Cardiac muscle cell (in vitro differentiated cells and primary cell): ENCODE results near the gene POLD3. TPM values are rescaled to one million over a fixed set of nuclear protein-coding genes. Genes with fewer than 3 reads are reported as not detected.

Experiments used
- DNase-seq, 2 donors: peaks; one replicate each; pipeline versions ENCODE4 v3.0.0 to v3.0.0-alpha.2; 2010 to 2017; ENCODE audit warnings: low read depth in 1 of 2, low spot score in 1 of 2
- H3K27ac ChIP-seq: fragments of 200-600 bp; sonication (generic); 2 replicates; pipeline ENCODE4 v1.5.1; 2016
- H3K27me3 ChIP-seq: fragments of 200-600 bp; sonication (generic); 2 replicates; pipeline ENCODE4 v1.6.0; 2016; ENCODE audit warnings: control low read depth
- H3K36me3 ChIP-seq: fragments of 200-600 bp; sonication (generic); 2 replicates; pipeline ENCODE4 v1.5.1; 2016; ENCODE audit warnings: control low read depth
- H3K4me1 ChIP-seq: fragments of 200-600 bp; sonication (generic); 2 replicates; pipeline ENCODE4 v1.8.1; 2017; ENCODE audit warnings: low read depth, mild to moderate bottlenecking, mixed run types
- H3K4me3 ChIP-seq: fragments of 200-600 bp; sonication (generic); 2 replicates; pipeline ENCODE4 v1.5.1; 2016; ENCODE audit warnings: mild to moderate bottlenecking
- H3K9me3 ChIP-seq: fragments of 200-600 bp; sonication (generic); 2 replicates; pipeline ENCODE4 v1.5.1; 2017; ENCODE audit warnings: low read depth, mild to moderate bottlenecking, control low read depth
- polyA plus RNA-seq: library from polyadenylated mRNA; unstranded; fragments of >200 nt; fragmentation: Nextera tagmentation; extraction: Ambion mirVana; gene quantifications from 2 replicates; pipeline ENCODE4 v1.2.1, GENCODE V29; 2016
- total RNA-seq: library from RNA; depleted of rRNA; stranded (reverse); fragments of >200 nt; gene quantifications from 2 replicates; pipeline ENCODE4 v1.2.3, GENCODE V29; 2016
- TF ChIP-seq, protein P1 (sequence below): IDR thresholded peaks from 2 replicates; pipeline ENCODE4 v1.5.1; 2012; ENCODE audit warnings: low read depth, mild to moderate bottlenecking, low read length

The POLD3 gene
- total and polyA plus RNA-seq, 2 experiments from 2014 or later: 13.1 to 24.1 TPM

DNA sequence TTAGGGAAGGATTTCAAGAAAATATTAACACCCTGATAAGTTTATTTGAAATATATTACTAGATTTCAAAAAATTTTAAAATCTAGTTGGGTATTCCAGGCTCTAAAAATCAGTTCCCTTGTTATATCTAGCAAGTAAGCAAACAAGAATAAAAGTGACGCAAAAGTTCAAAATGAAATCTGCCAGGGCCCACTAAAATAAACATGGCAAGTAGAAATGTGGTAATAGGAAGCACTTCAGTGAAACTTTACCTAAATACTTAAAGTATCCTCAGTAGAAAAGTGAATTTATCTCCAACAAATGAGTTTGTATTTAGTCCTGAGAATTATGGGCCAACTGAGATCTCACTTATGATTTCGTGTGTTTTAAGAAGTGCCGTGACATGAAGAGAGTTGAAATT lies 23.6 kb downstream of the POLD3 start:
- Histone ChIP-seq H3K4me1 (peaks cover 6% of the 10 kb centered on the region), H3K27me3 (no peaks in the 10 kb centered on the region), H3K4me3 (no peak overlapping the region), H3K9me3 (no peaks in the 10 kb centered on the region), H3K36me3 (peaks cover 31% of the 10 kb centered on the region), H3K27ac (no peak overlapping the region)
- TF ChIP-seq, protein P1, sequence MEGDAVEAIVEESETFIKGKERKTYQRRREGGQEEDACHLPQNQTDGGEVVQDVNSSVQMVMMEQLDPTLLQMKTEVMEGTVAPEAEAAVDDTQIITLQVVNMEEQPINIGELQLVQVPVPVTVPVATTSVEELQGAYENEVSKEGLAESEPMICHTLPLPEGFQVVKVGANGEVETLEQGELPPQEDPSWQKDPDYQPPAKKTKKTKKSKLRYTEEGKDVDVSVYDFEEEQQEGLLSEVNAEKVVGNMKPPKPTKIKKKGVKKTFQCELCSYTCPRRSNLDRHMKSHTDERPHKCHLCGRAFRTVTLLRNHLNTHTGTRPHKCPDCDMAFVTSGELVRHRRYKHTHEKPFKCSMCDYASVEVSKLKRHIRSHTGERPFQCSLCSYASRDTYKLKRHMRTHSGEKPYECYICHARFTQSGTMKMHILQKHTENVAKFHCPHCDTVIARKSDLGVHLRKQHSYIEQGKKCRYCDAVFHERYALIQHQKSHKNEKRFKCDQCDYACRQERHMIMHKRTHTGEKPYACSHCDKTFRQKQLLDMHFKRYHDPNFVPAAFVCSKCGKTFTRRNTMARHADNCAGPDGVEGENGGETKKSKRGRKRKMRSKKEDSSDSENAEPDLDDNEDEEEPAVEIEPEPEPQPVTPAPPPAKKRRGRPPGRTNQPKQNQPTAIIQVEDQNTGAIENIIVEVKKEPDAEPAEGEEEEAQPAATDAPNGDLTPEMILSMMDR: no peak
- no peak for DNase-seq

- Histone ChIP-seq H3K36me3 (peaks cover 23% of the 10 kb centered on the region), H3K4me1 (no peaks in the 10 kb centered on the region), H3K9me3 (no peaks in the 10 kb centered on the region), H3K4me3 (no peak overlapping the region), H3K27ac (no peak overlapping the region), H3K27me3 (no peaks in the 10 kb centered on the region)
- peak in 1 of 2 donors; percentile 17 for DNase-seq
- TF ChIP-seq, protein P1: no peak
Measured at GRCh38 chr11:74620531-74620930, 28.1 kb downstream of the POLD3 start.

DNA sequence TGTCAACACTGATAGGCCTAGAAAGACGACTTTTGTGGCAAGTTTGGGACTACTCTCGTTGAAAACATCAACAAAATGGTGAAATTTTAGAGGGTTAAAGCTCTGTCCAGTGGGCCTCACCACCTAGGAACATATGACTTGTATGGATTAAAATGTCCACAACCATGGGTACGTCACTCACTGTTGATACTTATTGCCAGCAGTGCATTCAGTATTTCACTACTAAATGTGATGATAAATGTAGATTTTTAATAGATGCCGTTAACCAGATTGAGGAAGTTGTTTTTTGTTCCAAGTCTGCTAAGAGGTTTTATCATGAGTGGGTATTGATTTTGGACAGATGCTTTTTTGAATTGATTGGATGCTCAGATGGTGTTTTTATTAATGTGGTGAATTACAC lies 33.7 kb downstream of the POLD3 start:
- no peak overlapping the region for H3K27ac ChIP-seq
- TF ChIP-seq, protein P1: no peak
- H3K27me3 ChIP-seq: no peaks in the 10 kb centered on the region
- DNase-seq: no peak
- no peaks in the 10 kb centered on the region for H3K4me1 ChIP-seq
- no peak overlapping the region for H3K4me3 ChIP-seq
- no peaks in the 10 kb centered on the region for H3K9me3 ChIP-seq
- H3K36me3 ChIP-seq: no peaks in the 10 kb centered on the region

DNA sequence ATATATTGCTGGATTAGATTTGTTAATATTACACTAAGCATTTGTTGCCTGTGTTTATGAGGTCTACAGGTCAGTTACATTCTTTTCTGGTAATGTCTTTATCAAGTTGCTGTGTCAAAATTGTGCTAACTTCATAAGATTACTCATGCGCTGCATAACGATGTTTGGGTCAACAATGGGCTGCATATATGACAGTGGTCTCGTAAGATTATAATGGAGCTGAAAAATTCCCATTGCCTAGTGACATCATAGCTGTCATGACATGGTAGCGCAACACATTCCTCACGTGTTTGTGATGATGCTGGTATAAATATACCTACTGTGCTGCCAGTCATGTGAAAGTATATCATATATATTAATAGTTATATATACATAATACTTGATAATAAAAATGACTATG lies 34.2 kb downstream of the POLD3 start:
- H3K4me1 ChIP-seq: no peaks in the 10 kb centered on the region
- H3K27ac ChIP-seq: no peak overlapping the region
- no peak overlapping the region for H3K4me3 ChIP-seq
- no peaks in the 10 kb centered on the region for H3K9me3 ChIP-seq
- H3K27me3 ChIP-seq: no peaks in the 10 kb centered on the region
- no peak for DNase-seq
- TF ChIP-seq, protein P1: no peak
- no peaks in the 10 kb centered on the region for H3K36me3 ChIP-seq

DNA sequence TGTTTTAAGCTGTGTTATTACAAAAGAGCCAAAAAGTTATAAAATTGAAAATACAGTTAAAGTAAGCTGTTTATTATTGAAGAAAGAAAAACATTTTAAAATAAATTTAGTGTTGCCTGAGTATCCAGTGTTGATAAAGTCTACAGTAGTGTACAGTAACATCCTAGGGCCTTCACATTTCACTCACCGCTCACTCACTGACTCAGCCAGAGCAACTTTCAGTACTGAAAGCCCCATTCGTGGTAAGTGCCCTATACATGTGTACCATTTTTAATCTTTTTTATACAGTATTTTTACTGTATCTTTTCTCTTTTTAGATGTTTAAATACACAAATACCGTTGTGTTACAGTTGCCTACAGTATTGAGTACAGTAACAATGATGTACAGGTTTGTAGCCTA lies 35.0 kb downstream of the POLD3 start:
- Histone ChIP-seq H3K27ac (no peak overlapping the region), H3K9me3 (no peaks in the 10 kb centered on the region), H3K36me3 (no peaks in the 10 kb centered on the region), H3K4me3 (no peak overlapping the region), H3K27me3 (no peaks in the 10 kb centered on the region), H3K4me1 (no peaks in the 10 kb centered on the region)
- no peak for DNase-seq
- TF ChIP-seq, protein P1: no peak

DNA sequence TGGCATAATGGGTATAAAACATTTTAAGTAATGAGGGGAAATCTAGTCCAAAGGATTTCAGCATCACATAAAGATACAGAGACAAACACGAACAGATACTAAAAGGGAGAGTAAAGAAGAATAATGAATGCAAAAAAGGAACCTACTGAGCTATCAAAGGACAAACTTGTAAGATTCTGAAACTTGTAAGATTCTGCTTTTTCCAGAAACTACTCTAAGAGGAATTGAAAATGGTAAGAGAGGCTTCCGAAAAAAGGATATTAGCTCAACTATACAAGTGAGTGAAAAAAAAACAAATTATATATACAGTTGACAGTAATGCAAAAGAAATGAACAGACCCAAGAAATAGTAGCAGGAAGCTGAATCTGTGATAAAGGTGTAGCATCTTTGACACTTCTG lies 37.7 kb downstream of the POLD3 start:
- Histone ChIP-seq H3K9me3 (no peaks in the 10 kb centered on the region), H3K4me1 (no peaks in the 10 kb centered on the region), H3K36me3 (no peaks in the 10 kb centered on the region), H3K27ac (no peak overlapping the region), H3K27me3 (no peaks in the 10 kb centered on the region), H3K4me3 (no peak overlapping the region)
- TF ChIP-seq, protein P1: no peak
- no peak for DNase-seq
